GM18526 (cell line): Measurements from ENCODE around the gene MINK1.
A peak's percentile ranks its signal among the peaks of the same experiment; 100 is the strongest.

Experiments used
- POLR2A ChIP-seq: IDR thresholded peaks from 3 replicates; pipeline ENCODE4 v1.6.1; 2011; ENCODE audit not compliant: insufficient read length; ENCODE audit errors: extremely low read depth

Gene MINK1

DNA sequence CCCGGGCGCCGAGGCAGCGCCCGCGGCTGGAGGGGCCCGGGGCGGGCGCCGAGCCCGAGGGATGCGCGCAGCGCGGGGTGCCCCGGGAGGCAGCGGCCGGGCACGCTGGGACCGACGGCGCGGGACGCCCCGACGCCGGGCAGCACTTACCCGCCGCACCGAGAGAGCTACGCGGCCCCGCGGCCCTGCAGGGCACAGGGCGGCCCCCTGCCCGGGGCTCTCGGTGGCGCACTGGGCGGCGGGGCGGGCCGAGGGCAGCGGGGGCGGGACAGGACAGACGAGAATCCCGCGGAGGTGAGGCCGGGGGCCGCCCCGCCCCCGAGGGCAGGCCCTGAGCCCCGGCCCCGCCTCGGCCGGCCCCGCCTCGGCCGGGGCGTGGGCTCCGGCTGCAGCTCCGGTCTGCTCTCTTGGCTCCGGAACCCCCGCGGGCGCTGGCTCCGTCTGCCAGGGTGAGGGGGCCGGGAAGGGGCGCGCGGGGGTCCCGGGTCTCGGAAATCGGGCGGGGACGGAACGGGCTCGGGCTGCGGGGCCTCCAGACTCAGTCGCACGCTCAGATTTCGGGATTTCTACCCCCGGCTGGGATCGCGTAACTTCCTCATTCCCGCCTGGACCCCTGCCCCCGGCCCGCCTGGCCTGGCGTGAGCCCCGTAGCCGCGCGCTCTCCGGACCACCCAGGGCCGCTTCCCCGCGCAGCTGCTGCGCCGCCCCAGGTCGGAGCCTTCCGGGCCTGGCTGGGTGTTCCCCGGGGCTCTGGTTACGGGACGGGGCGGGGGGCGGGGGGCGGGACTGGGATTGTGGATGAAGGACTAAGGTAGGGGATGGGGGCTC lies 26.1 kb upstream of the MINK1 start, which contains the start of gene PLD2:
PLD2 (plus strand) TSS at position 376 of the 828 bp plus-strand sequence. CDS start 621 bp downstream, outside the sequence.
- TF ChIP-seq POLR2A, result peak; percentile 63

DNA sequence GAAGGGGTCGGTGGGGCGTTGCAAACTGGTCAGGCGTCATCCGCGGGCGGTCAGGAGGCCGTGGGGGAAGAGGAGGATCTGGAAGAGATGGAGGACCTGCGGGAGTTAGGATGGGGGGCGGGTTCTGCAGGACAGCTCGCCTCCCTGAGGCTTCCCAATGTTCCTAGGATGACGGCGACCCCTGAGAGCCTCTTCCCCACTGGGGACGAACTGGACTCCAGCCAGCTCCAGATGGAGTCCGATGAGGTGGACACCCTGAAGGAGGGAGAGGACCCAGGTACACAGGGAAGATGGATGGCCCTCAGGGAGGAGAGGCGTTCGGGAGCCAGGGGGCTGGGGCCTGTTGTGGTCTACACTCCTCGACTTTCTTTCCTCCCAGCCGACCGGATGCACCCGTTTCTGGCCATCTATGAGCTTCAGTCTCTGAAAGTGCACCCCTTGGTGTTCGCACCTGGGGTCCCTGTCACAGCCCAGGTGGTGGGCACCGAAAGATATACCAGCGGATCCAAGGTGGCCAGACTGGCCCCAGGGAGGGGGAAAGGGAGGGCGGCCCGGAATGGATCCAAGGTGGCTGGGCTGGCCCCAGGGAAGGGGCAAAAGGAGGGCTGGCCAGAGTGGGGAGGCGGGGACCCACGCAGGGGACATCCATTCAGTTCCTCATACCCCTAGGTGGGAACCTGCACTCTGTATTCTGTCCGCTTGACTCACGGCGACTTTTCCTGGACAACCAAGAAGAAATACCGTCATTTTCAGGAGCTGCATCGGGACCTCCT lies 25.3 kb upstream of the MINK1 start:
- no peak for TF ChIP-seq POLR2A

DNA sequence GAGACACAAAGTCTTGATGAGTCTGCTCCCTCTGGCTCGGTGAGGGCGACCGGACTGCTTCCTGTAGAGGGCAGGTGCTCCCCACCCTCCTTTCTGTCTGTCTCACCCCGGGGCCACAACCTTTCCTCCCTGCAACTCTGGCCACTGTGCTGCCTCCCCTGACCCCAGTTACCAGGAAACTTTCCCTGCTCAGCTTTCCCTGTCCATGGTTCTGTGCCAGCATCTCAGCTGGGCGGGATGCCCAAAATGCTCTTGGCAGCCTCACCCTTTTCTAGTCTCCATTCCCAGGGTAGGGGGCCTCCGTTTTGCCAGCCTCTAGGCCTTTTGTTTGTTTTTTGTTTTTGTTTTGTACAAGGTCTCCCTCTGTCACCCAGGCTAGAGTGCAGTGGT lies 24.8 kb upstream of the MINK1 start:
- no peak for TF ChIP-seq POLR2A

DNA sequence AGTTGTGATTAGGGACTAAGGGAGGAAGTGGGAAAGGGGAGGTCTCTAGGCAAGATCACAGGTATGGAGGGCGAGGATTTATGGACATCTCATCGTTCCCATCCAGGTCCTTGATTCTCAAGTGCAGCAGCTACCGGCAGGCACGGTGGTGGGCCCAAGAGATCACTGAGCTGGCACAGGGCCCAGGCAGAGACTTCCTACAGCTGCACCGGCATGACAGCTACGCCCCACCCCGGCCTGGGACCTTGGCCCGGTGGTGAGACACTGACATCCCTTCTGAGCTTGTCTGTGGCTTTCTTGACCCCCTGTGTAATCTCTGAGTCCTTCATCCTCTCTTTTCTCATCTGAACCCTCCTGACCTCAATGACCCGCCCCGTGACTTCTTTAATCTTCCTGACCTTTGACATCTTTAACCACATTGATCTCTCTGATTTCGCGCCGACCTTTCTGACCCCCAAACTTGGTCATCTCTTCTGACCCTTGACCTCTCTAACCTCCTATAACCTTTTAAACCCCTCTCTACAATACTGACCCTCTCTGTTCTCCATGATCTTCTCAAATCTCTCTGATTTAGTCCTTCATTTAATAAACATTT lies 22.3 kb upstream of the MINK1 start:
- TF ChIP-seq POLR2A, result no peak

DNA sequence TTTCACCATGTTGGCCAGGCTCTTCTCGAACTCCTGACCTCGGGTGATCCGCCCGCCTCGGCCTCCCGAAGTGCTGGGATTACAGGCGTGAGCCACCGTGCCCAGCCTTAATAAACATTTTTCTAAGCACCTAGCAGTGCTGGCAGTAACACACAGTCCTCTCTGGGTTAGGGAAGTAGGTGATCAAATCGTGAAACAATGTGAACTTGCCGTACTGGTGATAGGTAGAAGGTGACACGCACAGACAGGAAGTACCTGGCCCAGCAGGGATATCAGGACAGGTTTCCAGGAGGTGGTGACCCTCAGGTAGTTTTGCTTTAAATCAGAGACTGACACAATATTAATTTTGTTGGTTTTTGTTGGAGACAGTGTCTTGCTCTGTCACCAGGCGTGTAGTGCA lies 21.7 kb upstream of the MINK1 start:
- TF ChIP-seq POLR2A, result no peak

DNA sequence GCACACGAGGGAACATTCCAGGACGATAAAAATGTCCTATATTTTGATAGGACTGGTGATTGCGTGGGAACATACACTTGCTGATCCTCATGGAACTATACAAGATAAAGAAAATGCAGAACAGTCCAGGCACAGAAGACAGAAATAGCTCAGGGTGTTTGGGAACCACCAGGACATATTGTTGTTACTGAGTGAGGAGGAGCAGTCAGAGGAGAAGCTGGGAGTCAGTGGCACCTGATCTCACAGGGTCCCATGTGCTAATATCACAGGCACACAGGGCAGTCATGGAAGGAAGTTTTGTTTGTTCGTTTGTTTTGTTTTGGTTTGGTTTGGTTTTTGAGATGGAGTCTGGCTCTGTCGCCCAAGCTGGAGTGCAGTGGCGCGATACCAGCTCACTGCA lies 20.4 kb upstream of the MINK1 start:
- TF ChIP-seq POLR2A, result no peak

DNA sequence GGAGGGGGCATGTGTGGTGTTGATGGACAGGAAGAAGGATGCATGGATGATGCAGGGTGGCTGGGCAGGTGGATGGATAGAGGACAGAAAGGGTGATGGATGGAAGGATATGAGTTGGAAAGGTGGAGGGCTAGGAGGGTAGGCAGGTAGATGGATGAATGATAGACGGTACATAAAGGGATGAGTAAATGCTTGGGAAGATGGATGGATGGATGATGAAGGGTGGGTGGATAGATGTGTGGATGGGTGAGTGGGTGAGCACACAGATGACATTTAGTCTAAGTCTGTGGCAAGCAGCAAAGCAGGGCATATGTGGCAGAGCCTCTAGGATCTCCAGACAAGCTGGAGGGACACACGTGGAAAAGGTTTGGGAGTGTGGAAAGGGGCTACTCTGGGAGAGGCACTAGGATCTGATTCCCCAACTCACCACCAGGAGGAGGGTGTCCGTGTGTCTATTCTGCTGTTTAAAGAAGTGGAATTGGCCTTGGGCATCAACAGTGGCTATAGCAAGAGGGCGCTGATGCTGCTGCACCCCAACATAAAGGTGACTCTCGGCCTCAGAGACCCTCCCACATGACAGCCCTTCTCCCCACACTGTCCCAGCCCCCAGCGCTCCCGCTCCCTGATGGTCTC lies 18.0 kb upstream of the MINK1 start:
- no peak for TF ChIP-seq POLR2A

DNA sequence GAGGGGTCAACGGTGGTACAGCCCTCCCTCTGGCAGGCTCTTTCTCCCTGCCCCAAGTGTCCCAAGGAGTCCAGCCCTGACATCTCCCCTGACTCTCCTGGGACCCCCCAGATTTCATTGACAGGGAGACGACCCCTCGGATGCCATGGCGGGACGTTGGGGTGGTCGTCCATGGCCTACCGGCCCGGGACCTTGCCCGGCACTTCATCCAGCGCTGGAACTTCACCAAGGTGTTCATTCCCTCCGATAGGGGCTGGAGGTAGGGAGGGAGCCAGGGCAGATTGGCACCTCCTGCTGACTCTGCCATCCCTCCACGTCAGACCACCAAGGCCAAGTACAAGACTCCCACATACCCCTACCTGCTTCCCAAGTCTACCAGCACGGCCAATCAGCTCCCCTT lies 16.3 kb upstream of the MINK1 start:
- TF ChIP-seq POLR2A, result no peak

DNA sequence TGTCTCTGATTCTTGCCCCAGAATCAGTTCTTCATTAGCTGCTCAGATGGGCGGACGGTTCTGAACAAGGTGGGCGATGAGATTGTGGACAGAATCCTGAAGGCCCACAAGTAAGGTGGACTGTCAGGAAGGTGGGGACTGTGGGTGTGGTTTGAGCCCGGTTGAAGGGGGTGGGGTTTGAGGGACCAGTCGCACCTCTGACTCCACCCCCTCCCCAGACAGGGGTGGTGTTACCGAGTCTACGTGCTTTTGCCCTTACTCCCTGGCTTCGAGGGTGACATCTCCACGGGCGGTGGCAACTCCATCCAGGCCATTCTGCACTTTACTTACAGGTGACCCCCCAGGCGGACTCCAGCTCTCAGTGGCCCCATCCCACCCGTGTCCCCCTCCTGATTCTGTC lies 14.9 kb upstream of the MINK1 start:
- TF ChIP-seq POLR2A, result no peak

DNA sequence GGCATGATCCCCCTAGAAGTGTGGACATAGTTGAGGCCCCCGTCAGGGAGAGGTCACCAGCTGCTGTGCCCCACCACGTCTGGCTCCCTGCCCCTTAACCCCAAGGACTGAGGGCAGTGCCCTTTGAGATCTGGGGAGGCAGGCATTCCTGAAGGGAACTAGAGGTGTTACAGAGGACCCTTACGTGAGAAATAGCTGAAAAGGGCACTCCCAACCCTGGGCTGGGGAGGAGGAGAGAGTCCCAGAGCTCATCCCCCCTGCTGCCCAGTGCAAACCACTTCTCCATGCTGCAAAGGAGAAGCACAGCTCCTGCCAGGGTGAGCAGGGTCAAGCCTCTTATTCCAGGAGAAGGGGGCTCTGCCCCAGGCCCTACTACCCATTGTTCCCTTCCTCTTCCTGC lies 10.3 kb upstream of the MINK1 start:
- no peak for TF ChIP-seq POLR2A

DNA sequence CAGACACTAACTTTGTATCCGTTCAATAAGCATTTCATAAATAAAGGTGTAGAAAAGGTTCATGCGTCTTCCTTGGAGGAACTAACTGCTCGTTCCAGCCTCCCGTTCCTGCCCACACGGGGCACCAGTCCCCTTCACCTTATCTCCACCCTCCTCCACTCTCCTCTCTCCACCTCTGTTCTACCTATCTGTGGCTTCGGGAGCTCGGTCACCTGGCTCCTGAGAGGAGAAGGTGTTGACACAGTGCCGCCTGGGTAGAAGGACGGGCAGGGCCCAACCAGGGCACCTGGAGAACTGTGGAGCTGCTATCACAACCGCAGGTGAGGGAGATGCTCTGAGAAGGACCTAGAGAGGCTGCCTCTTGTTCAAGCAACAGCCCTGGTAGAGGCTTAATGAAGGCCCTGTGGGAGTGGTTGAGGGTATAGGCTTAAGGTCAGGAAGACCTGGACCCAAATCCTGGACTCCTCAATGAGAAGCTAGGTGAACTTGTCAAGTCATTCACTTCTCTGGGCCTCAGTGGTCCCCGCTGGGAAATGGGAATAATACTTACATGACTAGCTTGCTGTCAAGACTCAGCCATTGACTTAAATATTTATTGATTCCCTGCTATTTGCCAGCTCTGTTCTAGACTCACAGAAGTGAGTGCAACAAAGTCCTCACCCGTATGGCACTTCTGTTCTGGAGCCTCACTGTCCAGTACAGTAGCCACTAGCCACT lies 9.6 kb upstream of the MINK1 start:
- TF ChIP-seq POLR2A, result no peak

DNA sequence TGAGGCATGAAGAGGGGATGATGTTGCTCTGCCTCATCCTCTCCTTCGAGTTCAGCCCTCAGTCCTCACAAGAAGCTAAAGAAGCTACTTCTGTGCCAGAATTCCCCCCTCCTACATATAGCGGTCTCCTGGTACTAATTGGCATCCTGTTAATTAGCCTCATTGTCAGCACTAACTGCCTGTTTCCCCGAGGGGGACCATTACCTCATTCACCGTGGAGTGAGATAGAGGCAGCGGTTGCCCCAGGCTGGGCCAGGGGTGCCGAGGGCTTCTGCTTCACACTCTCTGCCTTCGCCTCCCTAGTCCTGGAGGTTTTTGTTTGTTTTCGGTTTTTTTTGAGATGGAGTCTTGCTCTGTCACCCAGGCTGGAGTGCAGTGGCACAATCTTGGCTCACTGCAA lies 5.7 kb upstream of the MINK1 start:
- no peak for TF ChIP-seq POLR2A

DNA sequence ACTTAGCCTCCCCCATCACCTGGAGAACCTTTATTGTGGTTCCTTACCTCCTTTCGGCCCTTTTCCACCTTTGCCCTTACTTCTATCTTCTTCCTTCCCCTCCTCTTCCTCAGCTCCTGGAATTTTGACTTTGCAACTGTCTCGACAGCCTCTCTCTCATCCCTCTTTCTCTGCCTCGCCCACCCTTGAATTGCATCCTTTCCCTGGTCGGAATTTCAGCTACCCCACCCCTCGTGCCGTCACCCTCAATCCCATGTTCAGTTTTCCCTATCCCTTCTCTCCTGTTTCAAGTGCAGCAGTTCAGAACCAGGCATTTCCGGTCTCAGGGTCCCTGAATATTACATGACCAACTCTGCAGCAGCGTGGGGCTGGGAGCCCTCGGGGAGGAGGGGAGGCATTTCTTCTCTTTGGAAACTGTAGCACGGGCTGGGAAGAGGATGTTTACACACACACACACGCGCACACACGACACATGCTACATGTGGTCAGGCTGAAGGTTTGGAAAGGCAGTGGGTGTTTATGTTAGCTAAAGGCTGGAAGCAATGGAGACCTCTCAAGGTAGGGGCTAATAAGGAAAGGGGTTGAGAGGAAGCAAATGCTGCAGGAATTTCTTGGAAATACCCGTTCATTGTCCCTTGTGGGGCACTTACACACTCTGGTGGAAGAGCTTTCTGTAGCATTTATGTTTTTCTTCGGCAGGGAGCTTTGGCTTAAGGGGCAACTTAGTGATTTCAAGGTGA lies 971 bp downstream of the MINK1 start:
- TF ChIP-seq POLR2A, result no peak

DNA sequence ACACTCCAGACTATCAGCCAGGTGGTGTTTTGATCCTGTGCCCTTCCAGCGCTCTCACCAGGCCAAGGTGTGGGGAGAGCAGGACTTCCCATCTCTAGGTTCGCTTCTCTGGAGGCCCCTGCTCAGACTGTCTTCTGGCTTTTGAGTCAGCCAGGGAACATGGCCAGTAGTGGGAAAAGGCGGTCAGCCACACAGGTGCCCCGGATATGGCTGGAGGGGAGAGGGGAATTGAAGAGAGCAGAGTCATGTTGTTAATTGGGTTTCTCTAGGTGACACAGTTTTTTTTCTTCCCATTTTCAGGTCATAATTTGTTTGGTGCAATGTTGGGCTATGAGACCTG lies 1.5 kb downstream of the MINK1 start:
- no peak for TF ChIP-seq POLR2A

DNA sequence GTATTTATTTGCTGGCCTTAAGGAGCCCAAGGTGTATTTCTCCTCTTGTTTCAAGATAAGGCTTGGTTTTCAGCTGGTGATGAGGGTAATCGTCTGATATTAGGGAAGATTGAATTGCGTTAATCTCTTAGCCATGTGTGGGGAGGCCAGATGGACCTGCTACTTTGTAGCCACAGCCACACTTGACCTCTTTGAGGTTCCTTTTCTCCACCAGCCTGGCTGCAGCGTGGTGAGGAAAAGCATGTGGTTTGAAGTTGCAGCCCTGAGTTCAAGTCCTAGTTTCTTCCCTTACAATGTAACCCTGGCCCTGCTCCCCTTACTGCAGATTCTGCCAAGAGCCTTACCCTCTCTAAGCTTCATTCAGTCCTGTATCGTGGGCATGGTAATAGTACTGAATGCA lies 3.1 kb downstream of the MINK1 start:
- no peak for TF ChIP-seq POLR2A
